Islet precursor cell (in vitro differentiated cells): Measurements from ENCODE around the gene CYRIA.

Source experiments
- DNase-seq: peaks from one replicate; pipeline ENCODE4 v3.0.0-alpha.2; 2018

CYRIA gene

DNA sequence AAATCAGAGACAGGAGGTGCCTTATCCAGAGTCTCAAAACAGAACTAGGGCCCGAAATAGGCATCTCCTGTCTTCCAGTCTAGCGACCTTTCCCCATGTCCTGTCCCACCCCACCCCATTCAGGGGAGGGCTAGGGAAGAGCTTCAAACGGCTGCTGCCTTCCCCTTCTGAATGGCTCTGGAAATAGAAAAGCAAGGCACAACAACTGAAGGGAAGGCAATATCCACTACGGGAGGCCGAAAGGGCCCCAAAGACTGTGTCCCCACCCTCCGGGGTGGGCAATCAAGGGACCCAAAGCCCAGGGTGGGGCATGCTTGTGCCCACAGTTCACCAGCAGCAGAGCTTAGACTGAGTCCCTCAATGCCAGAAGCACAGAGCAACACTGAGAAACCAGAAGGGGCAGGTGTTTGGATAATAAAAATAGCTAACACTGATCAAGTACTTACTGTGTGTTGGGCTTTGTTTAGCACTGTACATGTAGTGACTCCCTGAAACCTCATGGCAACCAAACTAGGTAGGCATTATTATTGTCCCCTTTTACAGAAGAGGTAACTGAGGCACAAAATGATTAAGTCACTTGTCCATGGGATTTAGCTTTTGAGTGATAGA is 38.5 kb downstream of the CYRIA start:
- DNase-seq = no peak

DNA sequence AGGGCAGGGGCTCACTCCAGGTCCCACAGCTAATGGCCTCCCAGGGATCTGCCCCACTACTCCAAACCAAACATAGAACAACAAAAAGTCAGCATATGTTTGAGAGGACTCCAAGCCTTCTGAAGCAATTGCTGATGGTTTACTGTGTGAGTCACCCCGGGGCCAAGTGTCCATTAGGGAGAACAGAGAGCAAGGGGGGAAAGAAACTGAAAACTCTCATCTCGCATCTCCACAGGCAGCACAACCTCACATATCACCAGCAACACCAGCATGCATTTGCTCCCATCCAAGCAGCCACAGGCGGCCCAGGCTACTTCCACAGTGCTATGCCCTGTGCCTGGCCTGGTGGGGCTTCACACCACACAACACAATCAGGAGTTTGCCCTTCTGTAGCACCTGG is 39.1 kb downstream of the CYRIA start:
- peak; percentile 70 for DNase-seq

DNA sequence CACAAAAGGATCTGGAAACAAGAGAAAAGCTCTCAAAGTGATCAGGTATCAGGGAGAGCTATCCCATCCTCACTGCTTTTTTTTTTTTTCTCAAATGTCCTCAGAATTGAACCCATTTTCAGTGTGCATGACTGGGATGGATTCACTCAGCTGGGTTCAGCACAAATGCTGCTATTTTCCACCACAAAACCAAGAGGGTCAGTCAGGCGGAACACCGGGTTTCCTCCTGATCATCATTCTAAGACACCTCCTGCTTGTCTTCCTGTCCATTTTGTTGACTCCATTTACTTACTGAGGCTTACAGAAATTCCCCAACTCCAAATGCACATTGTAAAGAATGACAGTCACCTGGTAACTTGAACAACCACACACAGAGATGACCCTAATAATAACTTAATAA is 39.9 kb downstream of the CYRIA start:
- DNase-seq = no peak

DNA sequence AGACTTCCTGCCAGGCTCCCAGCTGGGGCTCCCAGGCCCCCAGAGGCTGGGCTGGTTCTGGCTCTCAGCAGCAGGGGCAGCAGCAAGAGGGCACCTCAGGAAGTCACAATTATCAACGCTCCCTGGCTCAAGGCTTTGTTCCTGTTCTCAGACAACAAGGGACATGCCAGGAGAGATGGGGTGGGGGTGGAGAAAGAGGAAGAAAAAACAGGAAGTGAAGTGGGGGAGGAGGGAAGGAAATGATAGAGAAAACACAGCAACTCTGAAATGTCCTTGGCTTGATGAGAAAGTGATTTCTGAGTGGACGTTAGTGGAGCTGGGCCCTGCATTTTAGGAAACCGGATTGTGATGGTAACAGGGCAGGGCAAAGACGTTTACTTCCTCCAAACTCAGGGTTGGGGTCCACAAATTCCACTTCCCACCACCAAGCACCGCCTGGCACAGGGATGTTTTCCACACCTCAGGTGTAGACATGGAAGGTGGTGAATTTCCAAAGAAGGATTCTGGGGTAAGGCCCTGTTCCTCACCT is 40.4 kb downstream of the CYRIA start:
- no peak for DNase-seq

DNA sequence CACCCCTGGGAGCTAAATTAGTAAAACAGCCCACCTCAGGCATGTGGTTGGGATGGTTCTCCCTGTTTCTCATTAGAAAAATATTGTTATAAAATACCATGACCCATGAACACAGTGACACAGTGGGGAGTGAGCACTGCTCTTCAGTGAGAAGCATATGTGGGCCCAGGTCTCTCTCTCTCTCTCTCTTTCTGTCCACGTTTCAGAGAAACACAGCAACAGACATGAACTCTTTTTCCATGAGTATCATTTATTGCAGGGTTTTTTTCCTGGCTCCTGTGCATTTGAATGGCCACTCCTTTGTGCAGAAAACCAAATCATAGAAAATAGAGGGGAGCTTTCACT is 41.2 kb downstream of the CYRIA start:
- no peak for DNase-seq

DNA sequence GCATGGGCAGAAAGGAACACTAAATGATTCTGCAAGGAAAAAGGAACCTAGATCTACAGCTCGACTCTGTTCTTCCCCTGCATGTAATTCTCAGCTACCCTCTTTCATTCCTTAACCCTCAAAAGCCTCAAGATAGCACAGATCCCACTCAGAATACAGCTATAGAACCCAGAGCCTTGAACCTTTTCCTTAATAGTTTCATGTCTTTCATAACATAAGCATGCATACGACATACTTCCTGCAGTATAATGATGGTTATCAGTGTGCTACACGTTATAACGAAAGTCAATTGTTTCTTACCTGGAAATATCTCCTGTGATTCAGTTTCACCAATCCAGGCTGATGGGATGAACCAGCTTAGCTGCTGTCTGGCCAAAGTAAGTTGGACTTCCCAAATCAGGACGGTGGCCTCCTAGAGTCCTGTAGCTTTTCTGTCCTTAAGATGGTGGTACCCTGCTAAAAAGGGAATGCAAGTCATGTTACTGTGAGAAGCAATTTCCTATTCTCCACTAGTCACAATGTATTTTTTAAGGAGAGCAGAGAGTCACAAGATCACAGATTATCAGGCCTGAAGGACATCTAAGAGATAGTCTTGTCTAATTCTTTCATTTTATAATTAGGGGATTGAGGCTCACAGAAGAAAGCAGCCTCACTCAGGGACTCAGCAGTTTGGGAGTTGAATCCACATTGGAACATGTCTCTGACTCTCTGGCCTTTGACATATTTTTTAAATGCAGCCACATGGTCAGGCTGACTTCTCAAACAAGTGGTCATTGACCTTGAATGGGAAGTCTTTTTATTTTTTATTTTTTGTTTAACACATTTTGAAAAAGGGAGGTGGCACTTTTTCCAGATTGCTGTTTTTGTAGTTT is 41.8 kb downstream of the CYRIA start:
- no peak for DNase-seq

DNA sequence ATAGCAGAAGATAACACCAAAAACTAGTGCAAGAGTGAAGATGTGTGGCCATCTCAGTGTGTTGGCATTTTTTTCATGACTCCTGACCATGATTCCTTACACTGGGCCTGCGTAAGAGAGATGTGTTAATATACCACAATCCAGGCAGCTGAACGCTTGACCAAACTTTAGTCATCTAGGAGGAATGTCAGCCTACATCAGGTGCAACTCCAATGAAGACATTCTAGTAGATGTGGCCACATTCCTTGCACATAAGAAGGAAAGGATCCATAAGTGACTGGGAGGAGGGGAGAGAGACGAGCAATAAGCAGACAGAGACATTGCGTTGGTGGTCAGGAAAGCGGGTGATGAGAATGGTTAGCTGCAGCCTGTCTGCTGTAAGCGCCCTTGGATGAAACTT is 42.6 kb downstream of the CYRIA start:
- DNase-seq = peak; percentile 74

DNA sequence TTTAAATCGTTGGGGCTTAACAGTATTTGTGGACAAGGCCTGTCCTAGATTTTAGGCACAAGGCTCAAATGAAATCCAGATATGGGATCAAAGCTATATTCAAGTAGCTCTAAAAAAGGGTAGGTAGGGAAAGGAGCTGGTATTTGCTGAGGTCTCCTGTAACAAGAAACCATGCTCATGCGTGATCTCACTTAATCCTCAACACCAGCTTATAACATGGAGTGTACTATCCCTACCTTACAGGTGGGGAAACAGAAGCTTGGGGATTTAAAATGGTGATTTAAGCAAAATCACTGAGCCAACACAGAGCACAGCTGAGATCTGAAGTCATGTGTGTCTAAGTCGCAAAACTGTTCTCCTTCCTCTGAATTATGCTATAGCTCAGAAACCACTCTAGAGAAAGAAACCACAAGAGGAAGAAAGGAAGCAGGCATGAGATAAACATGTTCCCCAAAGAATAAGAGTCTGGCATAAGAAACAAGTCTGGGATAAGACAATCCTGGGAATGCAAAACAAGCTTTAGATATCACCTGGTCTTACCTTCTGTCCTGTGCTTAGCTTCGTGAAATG is 43.1 kb downstream of the CYRIA start:
- DNase-seq = no peak

DNA sequence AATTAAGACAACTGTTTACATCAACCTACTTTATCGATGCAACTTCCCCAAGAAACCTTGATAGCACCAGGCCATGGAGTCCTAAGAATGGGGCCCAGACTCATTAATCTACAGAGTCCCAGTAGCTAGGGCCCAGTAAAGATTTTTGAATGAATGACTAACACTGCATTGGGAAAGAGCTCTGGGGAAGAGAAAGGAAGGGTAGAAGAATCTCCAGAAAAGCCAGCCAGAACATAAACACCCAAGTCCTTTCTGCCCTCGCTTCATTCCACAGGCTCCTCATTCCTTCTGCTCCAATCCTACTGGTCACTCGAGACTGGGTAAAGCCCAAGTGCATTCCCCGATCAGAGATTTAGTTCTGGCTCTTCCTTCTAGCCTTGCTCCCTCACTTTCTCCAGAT is 44.3 kb downstream of the CYRIA start:
- DNase-seq = no peak

DNA sequence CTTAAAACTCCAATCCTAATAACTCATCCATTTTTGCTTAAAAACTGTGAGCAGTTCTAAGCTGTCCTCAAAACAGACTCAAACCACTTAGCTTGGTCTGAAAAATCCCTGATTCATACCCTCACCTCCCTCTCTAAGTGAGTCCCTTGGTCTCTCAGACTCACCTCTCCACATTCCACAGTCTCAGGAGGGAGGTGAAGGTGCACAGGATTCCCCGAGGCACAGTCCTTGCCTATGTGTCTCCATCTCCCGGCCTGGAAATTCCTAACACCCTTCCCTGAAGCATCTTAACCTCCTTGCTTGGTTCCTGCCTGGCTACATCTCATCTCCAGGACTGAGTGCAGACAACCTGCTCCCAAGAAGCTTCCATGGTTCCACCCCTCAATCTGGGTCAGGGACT is 45.0 kb downstream of the CYRIA start:
- DNase-seq = peak; percentile 94

DNA sequence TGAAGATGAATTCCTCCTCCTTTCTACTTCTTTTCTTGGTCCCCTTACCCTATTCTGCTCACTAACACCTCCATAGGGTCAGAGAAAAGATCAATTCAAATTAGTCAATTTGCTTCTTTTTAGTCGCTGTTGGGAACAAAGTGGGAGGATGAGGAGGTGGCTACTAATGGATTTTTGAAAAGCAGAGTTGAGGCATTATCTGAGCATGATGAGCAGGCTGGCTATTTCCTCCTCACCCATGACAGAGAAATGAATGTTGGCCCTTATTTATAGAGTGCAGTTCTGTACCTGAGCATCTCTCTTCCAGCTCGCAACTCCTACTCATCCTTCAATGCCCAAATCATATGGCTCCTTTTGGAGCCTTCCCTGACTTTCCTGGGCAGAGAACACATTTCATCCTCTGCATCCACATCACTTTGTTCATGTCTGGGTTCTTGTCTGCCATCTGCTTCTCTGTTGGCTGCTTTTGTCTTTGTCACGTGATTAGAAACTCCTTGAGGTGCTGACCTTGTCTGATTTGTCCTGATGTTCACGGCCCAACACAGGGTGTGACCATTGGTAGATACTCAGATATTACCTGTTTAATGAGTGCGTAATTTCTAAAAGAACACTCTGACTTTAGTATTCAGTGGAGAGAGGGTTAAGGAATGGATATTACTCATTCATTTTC is 45.9 kb downstream of the CYRIA start:
- no peak for DNase-seq

DNA sequence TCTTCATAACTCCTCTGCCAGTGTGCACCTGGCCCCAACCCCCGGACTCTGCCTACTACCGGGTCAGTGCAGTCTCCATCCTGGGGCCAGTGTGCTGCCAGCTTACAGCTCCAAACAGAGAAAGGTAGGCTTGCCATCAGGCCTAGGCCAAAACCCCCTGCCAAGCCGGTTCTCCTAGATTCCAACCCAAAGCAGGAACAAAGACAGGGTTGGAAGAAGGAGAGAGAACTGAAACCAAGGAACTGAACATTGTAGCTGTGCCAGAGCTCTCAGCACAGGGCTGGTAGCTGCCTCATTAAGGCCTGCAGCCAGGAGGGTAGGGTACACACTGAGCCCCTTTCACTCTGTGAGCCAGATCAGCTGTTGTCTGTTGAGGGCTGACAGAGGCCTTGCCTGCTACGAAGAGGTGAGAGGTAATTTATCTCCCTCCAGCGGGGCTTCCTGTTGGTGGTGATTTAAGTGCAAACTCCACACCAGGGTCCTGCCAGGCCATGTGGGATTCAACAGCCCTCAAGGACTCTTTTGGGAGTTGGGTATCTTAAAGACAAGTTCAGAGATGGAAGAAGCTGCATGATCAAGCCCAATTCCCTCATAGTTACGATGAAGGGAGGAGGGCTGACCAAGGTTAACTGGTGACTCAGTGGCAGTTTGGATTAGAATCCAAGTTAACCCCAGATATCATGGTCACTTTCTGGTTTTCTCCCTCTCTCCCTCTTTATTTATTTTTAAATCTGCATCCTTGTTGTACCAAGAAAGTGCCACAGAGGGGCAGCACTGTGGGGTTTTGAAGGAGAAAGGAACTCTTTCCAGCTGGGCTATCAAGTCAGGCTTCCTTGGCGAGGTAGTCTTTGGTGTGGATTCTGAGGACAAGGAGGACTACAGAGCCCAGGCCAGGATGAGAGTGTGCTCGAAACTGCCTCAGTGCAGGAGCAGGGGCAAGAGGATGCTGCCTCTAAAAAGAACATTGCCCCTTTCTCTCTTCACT is 48.1 kb downstream of the CYRIA start:
- DNase-seq = peak; percentile 72
